ENCODE results near the gene MIEF1.

- TF ChIP-seq CTCF (IDR thresholded peaks at IDR 0.05; ENCODE audit: insufficient read depth, low read length) (no peak), POLR2AphosphoS5 (IDR thresholded peaks at IDR 0.05; ENCODE audit: low read depth) (peak; percentile 21; the same call in 1 of the 2 replicates), SPI1 (IDR thresholded peaks at IDR 0.05; ENCODE audit: borderline replicate concordance, low read depth) (no peak)
Measured at GRCh38 chr22:39525658-39525975, 23.5 kb downstream of the MIEF1 start.

All from HL-60 (cell line).